Endothelial cell of umbilical vein (primary cell): ENCODE data around the gene SUPT3H. TPM values are rescaled to one million over a fixed set of nuclear protein-coding genes. Genes with fewer than 3 reads are reported as not detected.

Source experiments
- BruUV-seq: library from RNA; stranded (reverse); fragments of 400-500 nt; replicated peaks from 2 replicates; lab custom pipeline; 2021; lab: Mats Ljungman, UMichigan
- CTCF ChIA-PET: fragments of 300-600, 350-600 bp; sonication (Branson Sonifier 250); formaldehyde crosslinking; loops from one replicate; lab custom pipeline; 2021; ENCODE audit warnings: antibody characterized with exemption, inconsistent platforms; lab: Charles Lee
- POLR2A ChIA-PET: fragments of 300-600, 350-600 bp; sonication (Branson Sonifier 250); formaldehyde crosslinking; loops from one replicate; lab custom pipeline; 2021; ENCODE audit warnings: antibody characterized with exemption, inconsistent platforms; lab: Charles Lee
- DNase-seq: peaks from one replicate; pipeline ENCODE4 v3.0.0-alpha.2; 2011; ENCODE audit warnings: low read depth, low spot score
- FAIRE-seq: peaks from 2 replicates; lab custom pipeline; 2011; peaks lifted over from hg19 to GRCh38; lab: Jason Lieb, UNC
- H2AFZ ChIP-seq: 2 replicates; pipeline ENCODE4 v1.6.0; 2012; ENCODE audit warnings: low read depth, low read length, control low read depth, inconsistent platforms
- H3K27ac ChIP-seq: 2 replicates; pipeline ENCODE4 v1.5.1; 2011; ENCODE audit warnings: low read depth, mild to moderate bottlenecking, control low read depth, low read length, moderate library complexity; ENCODE audit not compliant: insufficient read depth
- H3K27me3 ChIP-seq, 2 experiments: 2 replicates each; pipeline versions ENCODE4 v1.6.0 to v1.6.1; 2011; ENCODE audit warnings: low read length in 2 of 2, mixed read lengths in 1 of 2; ENCODE audit not compliant: control insufficient read depth in 2 of 2, insufficient read depth in 2 of 2
- H3K36me3 ChIP-seq, 2 experiments: 2 replicates in 1 of 2; 3 replicates in 1 of 2; pipeline ENCODE4 v1.5.1; 2011; ENCODE audit warnings: low read length in 2 of 2, mild to moderate bottlenecking in 1 of 2, moderate library complexity in 1 of 2; ENCODE audit not compliant: control insufficient read depth in 2 of 2, insufficient read depth in 2 of 2; ENCODE audit errors: extremely low read depth in 1 of 2
- H3K4me1 ChIP-seq: 3 replicates; pipeline ENCODE4 v1.5.1; 2011; ENCODE audit warnings: mild to moderate bottlenecking, low read length; ENCODE audit not compliant: control insufficient read depth, insufficient read depth; ENCODE audit errors: extremely low read depth
- H3K4me2 ChIP-seq: 2 replicates; pipeline ENCODE4 v1.6.1; 2011; ENCODE audit warnings: low read length, control low read depth, mixed read lengths; ENCODE audit not compliant: insufficient read depth
- H3K4me3 ChIP-seq, 3 experiments: fragments of 200-600 bp in 1 of 3; sonication (generic), shearing (Covaris generic) in 1 of 3; replicated peaks in 1 of 3; 2 replicates each; pipeline ENCODE4 v1.5.1; 2011 to 2016; ENCODE audit warnings: control low read depth in 3 of 3, low read length in 3 of 3, mild to moderate bottlenecking in 2 of 3, inconsistent platforms in 1 of 3, low read depth in 1 of 3, moderate library complexity in 1 of 3; ENCODE audit not compliant: insufficient read depth in 1 of 3
- H3K79me2 ChIP-seq: 2 replicates; pipeline ENCODE4 v1.6.0; 2012; ENCODE audit warnings: low read length, inconsistent platforms; ENCODE audit not compliant: control insufficient read depth, insufficient read depth
- H3K9ac ChIP-seq: replicated peaks from 2 replicates; pipeline ENCODE3; 2011; ENCODE audit warnings: low read length, control low read depth; ENCODE audit not compliant: insufficient read depth; ENCODE audit errors: extremely low read depth
- H3K9me1 ChIP-seq: replicated peaks from 3 replicates; pipeline ENCODE4 v1.6.0; 2011; ENCODE audit warnings: mild to moderate bottlenecking, low read length; ENCODE audit not compliant: control insufficient read depth, insufficient read depth; ENCODE audit errors: extremely low read depth
- H3K9me3 ChIP-seq: replicated peaks from 2 replicates; pipeline ENCODE4 v1.5.1; 2012; ENCODE audit warnings: low read length, inconsistent platforms; ENCODE audit not compliant: control insufficient read depth, insufficient read depth
- H4K20me1 ChIP-seq: replicated peaks from 2 replicates; pipeline ENCODE3; 2011; ENCODE audit warnings: mild to moderate bottlenecking, low read length; ENCODE audit not compliant: control insufficient read depth, insufficient read depth; ENCODE audit errors: extremely low read depth
- EZH2 ChIP-seq: IDR thresholded peaks from 2 replicates; pipeline ENCODE4 v1.6.1; 2012; ENCODE audit warnings: borderline replicate concordance, low read depth, mild to moderate bottlenecking, moderate library complexity, low read length, inconsistent platforms; ENCODE audit not compliant: severe bottlenecking
- FOS ChIP-seq: IDR thresholded peaks from 2 replicates; pipeline ENCODE4 v1.6.1; 2011; ENCODE audit warnings: mild to moderate bottlenecking, low read length, moderate library complexity, borderline replicate concordance; ENCODE audit not compliant: insufficient read depth
- GATA2 ChIP-seq: IDR thresholded peaks from 2 replicates; pipeline ENCODE4 v1.7.0; 2011; ENCODE audit warnings: low read depth, mild to moderate bottlenecking, moderate library complexity, mixed read lengths, low read length; ENCODE audit not compliant: insufficient read length, insufficient read depth
- JUN ChIP-seq: IDR thresholded peaks from 2 replicates; pipeline ENCODE4 v1.6.1; 2011; ENCODE audit warnings: borderline replicate concordance, low read depth; ENCODE audit not compliant: insufficient read length, insufficient read depth
- MYC ChIP-seq: IDR thresholded peaks from one replicate; pipeline ENCODE4 v1.6.1; 2011; ENCODE audit warnings: mild to moderate bottlenecking, low read depth, low read length
- POLR2A ChIP-seq: IDR thresholded peaks from 2 replicates; pipeline ENCODE4 v1.6.1; 2012; ENCODE audit warnings: low read depth, mild to moderate bottlenecking, control low read depth, low read length
- POLR2AphosphoS5 ChIP-seq: IDR thresholded peaks from 2 replicates; pipeline ENCODE4 v1.6.1; 2012; ENCODE audit warnings: low read depth, mild to moderate bottlenecking, control low read depth, low read length, moderate library complexity; ENCODE audit not compliant: insufficient read depth
- dilution Hi-C: fragments of 300-500 bp; cut with MboI; formaldehyde crosslinking; loops from one replicate; pipeline ENCODE4 v1.15.0; 2019; ENCODE audit warnings: low sequenced_read_pairs; ENCODE audit not compliant: extremely low pct_ligation_motif_present
- intact Hi-C: fragments of 100-400 bp; cut with micrococcal nuclease; formaldehyde crosslinking; loops from one replicate; pipeline ENCODE4 v1.10.0; 2022
- polyA plus RNA-seq, 4 experiments: library from polyadenylated mRNA; depleted of rRNA in 3 of 4; stranded (reverse) in 3 of 4; unstranded in 1 of 4; fragments of >200 nt; gene quantifications; 2 replicates each; pipeline versions ENCODE4 v1.2.1 to v1.2.3, GENCODE V29; 2011 to 2012; ENCODE audit warnings: missing spikeins in 1 of 4
- total RNA-seq: library from RNA; stranded (reverse); gene quantifications from 2 replicates; pipeline ENCODE4 v1.2.3, GENCODE V29; 2021
- TF ChIP-seq, protein P1 (sequence below): IDR thresholded peaks from 2 replicates; pipeline ENCODE4 v1.6.1; 2011; ENCODE audit not compliant: insufficient read depth, insufficient read length
- TF ChIP-seq, protein P2 (sequence below), 2 donors: IDR thresholded peaks; 1 replicate in 1 of 2; 2 replicates in 1 of 2; pipeline ENCODE4 v1.5.1; 2011; ENCODE audit warnings: low read length in 2 of 2, mild to moderate bottlenecking in 2 of 2, moderate library complexity in 2 of 2, control low read depth in 1 of 2, inconsistent platforms in 1 of 2, low read depth in 1 of 2; ENCODE audit not compliant: insufficient read depth in 1 of 2; ENCODE audit errors: extremely low read depth in 1 of 2

Gene SUPT3H
- total and polyA plus RNA-seq, 2 donors (not counting 3 experiments of a cell fraction or from before 2014, with no cell fraction given) = 8.3 to 9.8 TPM

DNA sequence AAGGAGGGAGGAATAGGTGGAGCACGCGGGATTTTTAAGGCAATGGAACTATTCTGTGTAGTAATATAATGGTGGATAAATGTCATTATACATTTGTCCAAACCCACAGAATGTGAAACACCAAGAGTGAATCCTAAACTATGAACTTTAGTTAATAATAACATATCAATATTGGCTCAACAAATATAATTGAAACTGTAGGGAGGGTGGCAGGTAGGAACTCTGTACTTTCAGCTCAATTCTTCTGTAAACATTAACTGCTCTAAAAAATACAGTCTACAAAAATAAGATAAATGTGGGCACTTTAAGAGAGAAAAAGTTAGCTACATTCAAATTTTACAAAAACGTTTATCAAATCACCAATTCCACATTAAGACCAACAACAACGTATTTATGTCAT lies 186.3 kb downstream of the SUPT3H start:
- Histone ChIP-seq H3K4me1 (no peaks in the 10 kb centered on the region), H3K79me2 (no peaks in the 10 kb centered on the region), H4K20me1 (no peaks in the 10 kb centered on the region), H3K9me3 (no peaks in the 10 kb centered on the region), H3K36me3 (no peaks in the 10 kb centered on the region), H3K4me3 (no peak overlapping the region), H3K4me2 (no peak overlapping the region), H3K27me3 (no peaks in the 10 kb centered on the region), H3K9me1 (no peaks in the 10 kb centered on the region), H3K27ac (no peak overlapping the region), H2AFZ (no peak overlapping the region), H3K9ac (no peak overlapping the region)
- intact Hi-C loops = no loop called here
- no TSS peak for BruUV-seq
- dilution Hi-C loops = no loop called here
- TF ChIP-seq GATA2 = no peak
- TF ChIP-seq MYC = no peak
- no peak for TF ChIP-seq FOS
- no peak for TF ChIP-seq JUN
- TF ChIP-seq EZH2 = no peak
- TF ChIP-seq POLR2AphosphoS5 = no peak
- TF ChIP-seq, protein P1, sequence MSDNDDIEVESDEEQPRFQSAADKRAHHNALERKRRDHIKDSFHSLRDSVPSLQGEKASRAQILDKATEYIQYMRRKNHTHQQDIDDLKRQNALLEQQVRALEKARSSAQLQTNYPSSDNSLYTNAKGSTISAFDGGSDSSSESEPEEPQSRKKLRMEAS = no peak
- TF ChIP-seq POLR2A = no peak
- TF ChIP-seq, protein P2, sequence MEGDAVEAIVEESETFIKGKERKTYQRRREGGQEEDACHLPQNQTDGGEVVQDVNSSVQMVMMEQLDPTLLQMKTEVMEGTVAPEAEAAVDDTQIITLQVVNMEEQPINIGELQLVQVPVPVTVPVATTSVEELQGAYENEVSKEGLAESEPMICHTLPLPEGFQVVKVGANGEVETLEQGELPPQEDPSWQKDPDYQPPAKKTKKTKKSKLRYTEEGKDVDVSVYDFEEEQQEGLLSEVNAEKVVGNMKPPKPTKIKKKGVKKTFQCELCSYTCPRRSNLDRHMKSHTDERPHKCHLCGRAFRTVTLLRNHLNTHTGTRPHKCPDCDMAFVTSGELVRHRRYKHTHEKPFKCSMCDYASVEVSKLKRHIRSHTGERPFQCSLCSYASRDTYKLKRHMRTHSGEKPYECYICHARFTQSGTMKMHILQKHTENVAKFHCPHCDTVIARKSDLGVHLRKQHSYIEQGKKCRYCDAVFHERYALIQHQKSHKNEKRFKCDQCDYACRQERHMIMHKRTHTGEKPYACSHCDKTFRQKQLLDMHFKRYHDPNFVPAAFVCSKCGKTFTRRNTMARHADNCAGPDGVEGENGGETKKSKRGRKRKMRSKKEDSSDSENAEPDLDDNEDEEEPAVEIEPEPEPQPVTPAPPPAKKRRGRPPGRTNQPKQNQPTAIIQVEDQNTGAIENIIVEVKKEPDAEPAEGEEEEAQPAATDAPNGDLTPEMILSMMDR (IDR thresholded peaks at IDR 0.05; ENCODE audit: extremely low read depth in 1 of 2, insufficient read depth in 1 of 2, low read depth in 1 of 2, low read length in 2 of 2) = no peak
- CTCF ChIA-PET = no interaction called here
- DNase-seq = no peak
- POLR2A ChIA-PET = no interaction called here
- no peak for FAIRE-seq
